ENCODE results near the gene ACSL4. TPM values are rescaled to one million over a fixed set of nuclear protein-coding genes. Genes with fewer than 3 reads are reported as not detected.

ACSL4 gene
- polyA plus RNA-seq, 1 donor from 2014 or later, result 101 TPM

GRCh38 chrX:109600237-109600651 is 132.8 kb downstream of the ACSL4 start:
- no peaks in the 10 kb centered on the region for H3K9me2 ChIP-seq (ENCODE audit: insufficient read depth, low read length)
- TF ChIP-seq EZH2 (IDR thresholded peaks at IDR 0.05; ENCODE audit: borderline replicate concordance, insufficient read depth, low read length, poor library complexity, severe bottlenecking) (no peak), TAF1 (IDR thresholded peaks at IDR 0.05; ENCODE audit: low read depth) (no peak), EP300 (conservative IDR thresholded peaks at IDR 0.05; ENCODE audit: poor library complexity, severe bottlenecking) (no peak), RAD21 (conservative IDR thresholded peaks at IDR 0.05) (no peak), POLR2AphosphoS5 (IDR thresholded peaks at IDR 0.05) (no peak), REST (IDR thresholded peaks at IDR 0.05; ENCODE audit: borderline replicate concordance) (no peak), MXI1 (conservative IDR thresholded peaks at IDR 0.05; ENCODE audit: poor library complexity, severe bottlenecking) (no peak), CTCF (IDR thresholded peaks at IDR 0.05; ENCODE audit: poor library complexity, severe bottlenecking) (no peak), SMC3 (conservative IDR thresholded peaks at IDR 0.05; ENCODE audit: poor library complexity) (no peak)
- H3K36me3 ChIP-seq (ENCODE audit: insufficient read depth, low read length), result no peaks in the 10 kb centered on the region
- H3K4me2 ChIP-seq (ENCODE audit: low read length), result no peak overlapping the region
- H3F3A ChIP-seq (ENCODE audit: insufficient read depth, low read length, poor library complexity, severe bottlenecking), result no peaks in the 10 kb centered on the region
- H4K20me1 ChIP-seq (ENCODE audit: insufficient read depth), result no peaks in the 10 kb centered on the region
- H3K9ac ChIP-seq (ENCODE audit: low read length), result no peak overlapping the region
- H3K27ac ChIP-seq (ENCODE audit: low read length), result no peak overlapping the region
- H2AFZ ChIP-seq (ENCODE audit: low read depth, low read length), result no peak overlapping the region
- H3K9me3 ChIP-seq (ENCODE audit: low read length), result no peaks in the 10 kb centered on the region
- no peaks in the 10 kb centered on the region for H3K79me2 ChIP-seq (replicated peaks; ENCODE audit: insufficient read depth, low read length)
- H3K27me3 ChIP-seq (ENCODE audit: insufficient read depth, low read depth, low read length), result no peaks in the 10 kb centered on the region
- H3K4me3 ChIP-seq (ENCODE audit: low read length), result no peak overlapping the region

GRCh38 chrX:109596015-109596414 is 137.0 kb downstream of the ACSL4 start:
- no peaks in the 10 kb centered on the region for H3K9me3 ChIP-seq (ENCODE audit: low read length)
- no peak overlapping the region for H3K9ac ChIP-seq (ENCODE audit: low read length)
- no peaks in the 10 kb centered on the region for H3K36me3 ChIP-seq (ENCODE audit: insufficient read depth, low read length)
- no peaks in the 10 kb centered on the region for H3K79me2 ChIP-seq (replicated peaks; ENCODE audit: insufficient read depth, low read length)
- no peak overlapping the region for H3K4me2 ChIP-seq (ENCODE audit: low read length)
- no peaks in the 10 kb centered on the region for H3K9me2 ChIP-seq (ENCODE audit: insufficient read depth, low read length)
- H4K20me1 ChIP-seq (ENCODE audit: insufficient read depth), result no peaks in the 10 kb centered on the region
- TF ChIP-seq EP300 (conservative IDR thresholded peaks at IDR 0.05; ENCODE audit: poor library complexity, severe bottlenecking) (no peak), CTCF (IDR thresholded peaks at IDR 0.05; ENCODE audit: poor library complexity, severe bottlenecking) (no peak), TAF1 (IDR thresholded peaks at IDR 0.05; ENCODE audit: low read depth) (no peak), EZH2 (IDR thresholded peaks at IDR 0.05; ENCODE audit: borderline replicate concordance, insufficient read depth, low read length, poor library complexity, severe bottlenecking) (no peak), SMC3 (conservative IDR thresholded peaks at IDR 0.05; ENCODE audit: poor library complexity) (no peak), MXI1 (conservative IDR thresholded peaks at IDR 0.05; ENCODE audit: poor library complexity, severe bottlenecking) (no peak), REST (IDR thresholded peaks at IDR 0.05; ENCODE audit: borderline replicate concordance) (no peak), RAD21 (conservative IDR thresholded peaks at IDR 0.05) (no peak), POLR2AphosphoS5 (IDR thresholded peaks at IDR 0.05) (no peak)
- no peak overlapping the region for H3K27ac ChIP-seq (ENCODE audit: low read length)
- no peaks in the 10 kb centered on the region for H3F3A ChIP-seq (ENCODE audit: insufficient read depth, low read length, poor library complexity, severe bottlenecking)
- no peak overlapping the region for H2AFZ ChIP-seq (ENCODE audit: low read depth, low read length)
- H3K4me3 ChIP-seq (ENCODE audit: low read length), result no peak overlapping the region
- H3K27me3 ChIP-seq (ENCODE audit: insufficient read depth, low read depth, low read length), result no peaks in the 10 kb centered on the region
